ENCODE results near the gene CFAP20DC.

- TF ChIP-seq CTCF (IDR thresholded peaks at IDR 0.05; ENCODE audit: low read length): no peak
- no peak for TF ChIP-seq EZH2 (optimal IDR thresholded peaks at IDR 0.05; ENCODE audit: low read depth, low read length)
- no peak for TF ChIP-seq EZH2phosphoT487 (IDR thresholded peaks at IDR 0.05; ENCODE audit: low read length)
Observed at GRCh38 chr3:58754074-58754473, 295.8 kb downstream of the CFAP20DC start.
